Measurements from ENCODE around the gene CHKA. TPM values are rescaled to one million over a fixed set of nuclear protein-coding genes. Genes with fewer than 3 reads are reported as not detected.

Gene CHKA
- total RNA-seq, 2 donors from 2014 or later, result 56.1 to 75.9 TPM

GRCh38 chr11:68081691-68082090, 39.5 kb downstream of the CHKA start:
- Histone ChIP-seq H3K4me1 (ENCODE audit: control insufficient read depth, insufficient read depth, low read length) (no peaks in the 10 kb centered on the region), H3K9ac (ENCODE audit: extremely low read depth, low read length, poor library complexity, severe bottlenecking) (no peak overlapping the region), H3K4me3 (ENCODE audit: low read length) (no peak overlapping the region), H3K36me3 (ENCODE audit: control insufficient read depth, insufficient read depth, low read length) (peaks cover 28% of the 10 kb centered on the region), H3K27me3 (ENCODE audit: control insufficient read depth, insufficient read depth, low read length, poor library complexity, severe bottlenecking) (no peaks in the 10 kb centered on the region), H3K27ac (ENCODE audit: low read depth, low read length) (no peak overlapping the region), H3K9me3 (ENCODE audit: control insufficient read depth, low read length) (no peaks in the 10 kb centered on the region)
- peaks cover 2% of the 10 kb centered on the region for H3K4me1 Mint-ChIP-seq
- no peak overlapping the region for H3K27ac Mint-ChIP-seq
- 96 to 98% methylated on average over 6 to 9 of the region's 9 CpGs for WGBS, 2 experiments (ENCODE audit: insufficient coverage in 1 of 2, insufficient read length in 1 of 2)
- no peak for DNase-seq
- peaks cover 36% of the 10 kb centered on the region for H3K36me3 Mint-ChIP-seq (ENCODE audit: low read depth)
- no peaks in the 10 kb centered on the region for H3K9me3 Mint-ChIP-seq
- no peak for TF ChIP-seq CTCF (conservative IDR thresholded peaks at IDR 0.05)
- no peaks in the 10 kb centered on the region for H3K27me3 Mint-ChIP-seq (ENCODE audit: insufficient read depth)
- no peak overlapping the region for H3K4me3 Mint-ChIP-seq

DNA sequence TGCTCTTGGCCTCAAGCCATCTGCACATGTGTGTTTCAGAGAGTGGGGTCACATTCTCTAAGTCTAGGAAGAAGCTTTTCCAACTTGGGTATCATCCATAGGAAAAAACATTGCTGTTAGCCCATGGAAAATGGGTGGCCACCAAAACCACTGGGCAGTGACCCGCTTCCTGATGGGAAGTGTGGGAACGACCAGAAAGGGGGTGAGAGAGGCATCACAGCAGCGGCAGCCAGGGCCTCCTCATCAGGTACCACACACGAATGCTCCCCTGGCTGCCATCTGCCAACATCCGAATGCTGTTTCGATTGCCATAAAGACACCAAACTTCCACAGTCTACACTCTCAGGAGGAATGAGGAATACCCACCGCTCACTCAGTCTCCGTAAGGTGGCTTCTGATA, 40.3 kb downstream of the CHKA start:
- H3K4me3 ChIP-seq (ENCODE audit: low read length), result no peak overlapping the region
- H3K36me3 ChIP-seq (ENCODE audit: control insufficient read depth, insufficient read depth, low read length), result peaks cover 28% of the 10 kb centered on the region
- Mint-ChIP-seq H3K9me3 (no peaks in the 10 kb centered on the region), H3K27me3 (ENCODE audit: insufficient read depth) (no peaks in the 10 kb centered on the region), H3K27ac (no peak overlapping the region), H3K4me1 (peaks cover 2% of the 10 kb centered on the region), H3K4me3 (no peak overlapping the region), H3K36me3 (ENCODE audit: low read depth) (peaks cover 36% of the 10 kb centered on the region)
- H3K27ac ChIP-seq (ENCODE audit: low read depth, low read length), result no peak overlapping the region
- H3K9me3 ChIP-seq (ENCODE audit: control insufficient read depth, low read length), result no peaks in the 10 kb centered on the region
- WGBS, 2 experiments (ENCODE audit: insufficient coverage in 1 of 2, insufficient read length in 1 of 2), result 98% methylated on average over 6 to 8 of the region's 8 CpGs
- DNase-seq, result no peak
- no peaks in the 10 kb centered on the region for H3K27me3 ChIP-seq (ENCODE audit: control insufficient read depth, insufficient read depth, low read length, poor library complexity, severe bottlenecking)
- H3K9ac ChIP-seq (ENCODE audit: extremely low read depth, low read length, poor library complexity, severe bottlenecking), result no peak overlapping the region
- H3K4me1 ChIP-seq (ENCODE audit: control insufficient read depth, insufficient read depth, low read length), result no peaks in the 10 kb centered on the region
- no peak for TF ChIP-seq CTCF (conservative IDR thresholded peaks at IDR 0.05)

GRCh38 chr11:68077617-68078582, 43.3 kb downstream of the CHKA start:
- H3K4me3 ChIP-seq (ENCODE audit: low read length), result no peak overlapping the region
- Mint-ChIP-seq H3K4me3 (no peak overlapping the region), H3K27me3 (ENCODE audit: insufficient read depth) (no peaks in the 10 kb centered on the region), H3K4me1 (peaks cover 2% of the 10 kb centered on the region), H3K27ac (peak overlapping the region; percentile 36), H3K36me3 (ENCODE audit: low read depth) (peaks cover 52% of the 10 kb centered on the region), H3K9me3 (no peaks in the 10 kb centered on the region)
- no peaks in the 10 kb centered on the region for H3K4me1 ChIP-seq (ENCODE audit: control insufficient read depth, insufficient read depth, low read length)
- H3K9ac ChIP-seq (ENCODE audit: extremely low read depth, low read length, poor library complexity, severe bottlenecking), result no peak overlapping the region
- peaks cover 49% of the 10 kb centered on the region for H3K36me3 ChIP-seq (ENCODE audit: control insufficient read depth, insufficient read depth, low read length)
- TF ChIP-seq CTCF (conservative IDR thresholded peaks at IDR 0.05), result no peak
- DNase-seq, result no peak
- H3K27ac ChIP-seq (ENCODE audit: low read depth, low read length), result no peak overlapping the region
- whole genome bisulfite sequencing, 2 experiments (ENCODE audit: insufficient coverage in 1 of 2, insufficient read length in 1 of 2), result 95 to 100% methylated on average over 6 to 8 of the region's 8 CpGs
- no peaks in the 10 kb centered on the region for H3K27me3 ChIP-seq (ENCODE audit: control insufficient read depth, insufficient read depth, low read length, poor library complexity, severe bottlenecking)
- H3K9me3 ChIP-seq (ENCODE audit: control insufficient read depth, low read length), result no peaks in the 10 kb centered on the region
